T-helper 2 cell (primary cell): ENCODE data around the gene NFIL3.
"Not testable (repeated sequence)": the region's sequence is repeated elsewhere in the genome, so short reads cannot be mapped to it uniquely, and the experiment has no call there.

Source experiments
- DNase-seq, 5 experiments: peaks; one replicate each; pipeline versions ENCODE4 v3.0.0 to v3.0.0-alpha.2; 2012 to 2022
- total RNA-seq, 2 donors: gene quantifications; one replicate each; lab custom pipeline; 2026; lab: John Stamatoyannopoulos, UW

The NFIL3 gene, protein sequence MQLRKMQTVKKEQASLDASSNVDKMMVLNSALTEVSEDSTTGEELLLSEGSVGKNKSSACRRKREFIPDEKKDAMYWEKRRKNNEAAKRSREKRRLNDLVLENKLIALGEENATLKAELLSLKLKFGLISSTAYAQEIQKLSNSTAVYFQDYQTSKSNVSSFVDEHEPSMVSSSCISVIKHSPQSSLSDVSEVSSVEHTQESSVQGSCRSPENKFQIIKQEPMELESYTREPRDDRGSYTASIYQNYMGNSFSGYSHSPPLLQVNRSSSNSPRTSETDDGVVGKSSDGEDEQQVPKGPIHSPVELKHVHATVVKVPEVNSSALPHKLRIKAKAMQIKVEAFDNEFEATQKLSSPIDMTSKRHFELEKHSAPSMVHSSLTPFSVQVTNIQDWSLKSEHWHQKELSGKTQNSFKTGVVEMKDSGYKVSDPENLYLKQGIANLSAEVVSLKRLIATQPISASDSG
- 15.3 to 15.9 reads per million in 2 donors for total RNA-seq

DNA sequence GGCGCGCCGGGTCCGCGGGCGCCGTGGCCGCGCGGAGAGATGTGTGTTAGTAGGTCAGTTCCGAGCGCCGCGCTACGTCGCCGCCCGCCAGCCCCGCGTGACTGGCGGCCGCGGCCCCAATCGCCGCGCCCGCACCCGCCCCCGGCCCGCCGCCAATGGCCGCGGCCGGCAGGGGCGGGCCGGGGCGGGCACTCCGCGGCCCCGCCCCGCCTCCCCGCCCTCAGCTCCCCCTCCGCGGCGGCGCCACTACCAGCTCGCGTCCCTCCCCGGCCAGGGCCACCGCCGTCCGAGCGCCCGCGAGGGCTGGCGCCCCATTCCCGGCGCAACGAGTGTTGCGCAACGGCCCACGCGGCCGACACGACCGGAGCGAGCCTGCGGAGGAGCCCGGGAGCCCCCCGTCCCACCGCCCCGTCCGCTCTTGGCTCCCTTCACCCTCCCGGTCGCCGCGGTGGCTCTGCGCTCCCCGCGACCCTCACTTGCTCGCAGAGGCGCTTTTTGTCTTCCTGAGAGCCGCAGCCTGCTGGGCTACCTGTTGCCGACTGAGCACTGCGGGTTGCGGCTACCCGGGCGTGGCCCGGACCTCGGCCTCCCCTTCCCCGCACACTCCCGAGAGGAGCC lies at the start of gene NFIL3:
NFIL3 (minus strand) TSS at position 48 of the 618 bp plus-strand sequence. CDS start 13,098 bp downstream, outside the sequence.
- peak; percentile 41 to 91 (median 52) for DNase-seq

DNA sequence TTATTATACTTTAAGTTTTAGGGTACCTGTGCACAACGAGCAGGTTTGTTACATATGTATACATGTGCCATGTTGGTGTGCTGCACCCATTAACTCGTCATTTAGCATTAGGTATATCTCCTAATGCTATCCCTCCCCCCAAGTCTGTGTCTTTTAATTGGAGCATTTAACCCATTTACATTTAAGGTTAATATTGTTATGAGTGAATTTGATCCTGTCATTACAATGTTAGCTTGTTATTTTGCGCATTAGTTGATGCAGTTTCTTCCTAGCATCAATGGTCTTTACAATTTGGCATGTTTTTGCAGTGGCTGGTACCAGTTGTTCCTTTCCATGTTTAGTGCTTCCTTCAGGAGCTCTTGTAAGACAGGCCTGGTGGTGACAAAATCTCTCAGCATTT lies 47.9 kb upstream of the NFIL3 start:
- not testable (repeated sequence) for DNase-seq

- DNase-seq: no peak
Observed at GRCh38 chr9:91465420-91465819, 41.8 kb upstream of the NFIL3 start.

- DNase-seq: no peak
Observed at GRCh38 chr9:91458906-91459305, 35.3 kb upstream of the NFIL3 start.

DNA sequence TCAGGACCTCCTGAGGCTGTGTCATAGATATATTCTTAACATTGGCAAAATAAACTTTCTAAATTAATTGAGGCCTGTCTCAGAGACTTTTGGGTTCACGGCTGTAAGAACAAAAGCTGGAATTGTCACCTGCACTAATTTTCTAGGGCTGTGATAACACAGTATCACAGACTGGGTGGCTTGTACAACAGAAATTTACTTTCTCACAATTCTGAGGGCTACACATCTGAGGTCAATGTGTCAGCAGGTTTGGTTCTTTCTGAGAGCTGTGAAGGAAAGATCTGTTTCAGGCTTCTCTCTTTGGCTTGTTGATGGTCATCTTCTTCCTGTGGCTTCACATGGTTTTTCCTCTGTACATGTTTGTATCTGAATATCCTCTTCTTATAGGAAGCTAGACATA lies 29.2 kb upstream of the NFIL3 start:
- no peak for DNase-seq

GRCh38 chr9:91451431-91452270 lies 28.0 kb upstream of the NFIL3 start:
- no peak for DNase-seq

DNA sequence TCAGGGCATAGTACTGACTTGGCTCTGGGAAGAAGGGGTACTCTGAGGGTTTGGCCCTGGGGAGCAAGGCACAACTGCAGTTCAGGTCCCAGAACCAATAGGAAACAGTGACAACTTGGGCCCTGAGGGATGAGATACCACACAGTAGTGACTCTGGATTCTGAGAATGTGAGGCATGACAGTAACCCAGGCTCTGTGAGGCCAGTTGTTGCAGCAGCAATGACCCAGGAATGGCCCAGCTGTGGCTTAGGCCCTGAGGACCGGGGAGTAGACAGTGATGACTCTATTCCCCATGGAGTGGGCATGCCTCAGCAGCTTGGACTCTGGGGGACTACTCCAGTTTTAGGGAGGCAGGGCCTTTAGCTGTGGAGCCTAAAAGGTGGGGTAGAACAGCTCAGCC lies 21.5 kb upstream of the NFIL3 start:
- DNase-seq: no peak

DNA sequence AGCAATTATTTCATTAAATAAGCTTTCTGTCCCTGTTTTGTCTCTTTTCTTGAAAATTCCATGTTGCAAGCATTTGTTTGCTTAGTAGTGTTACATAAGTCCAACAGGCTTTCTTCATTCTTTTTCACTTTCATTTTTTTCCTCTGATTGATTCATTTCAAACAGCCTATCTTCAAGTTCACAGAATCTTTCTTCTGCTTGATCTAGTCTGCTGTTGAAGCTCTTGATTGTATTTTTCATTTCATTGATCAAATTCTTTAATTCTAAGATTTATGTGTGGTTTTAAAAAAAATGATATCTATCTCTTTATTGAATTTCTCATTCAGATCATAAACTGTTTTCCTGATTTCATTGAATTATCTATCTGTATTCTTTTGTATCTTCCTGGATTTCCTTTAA lies 20.4 kb upstream of the NFIL3 start:
- DNase-seq: no peak

- no peak for DNase-seq
Observed at GRCh38 chr9:91443321-91443993, 19.8 kb upstream of the NFIL3 start.

GRCh38 chr9:91436841-91437240 lies 13.2 kb upstream of the NFIL3 start:
- no peak for DNase-seq

DNA sequence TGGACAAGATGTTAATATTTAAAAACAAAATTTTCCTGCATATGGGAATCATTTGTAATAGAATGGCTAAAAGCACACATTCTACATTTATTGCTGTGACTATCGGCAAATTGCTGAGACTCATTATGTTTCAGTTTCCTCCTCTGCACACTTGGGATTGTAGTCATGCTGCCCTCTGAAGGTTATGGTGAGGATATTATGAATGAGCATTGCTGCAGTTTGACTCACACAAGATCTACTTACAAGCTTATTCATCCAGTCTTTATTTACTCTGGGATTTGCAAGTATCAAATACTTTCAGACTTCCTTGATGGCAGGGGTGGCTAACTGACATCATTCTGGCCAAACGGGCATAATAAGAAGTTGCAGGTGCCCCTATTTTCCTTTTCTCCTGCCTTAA lies 9.5 kb upstream of the NFIL3 start:
- peak in 1 of 5 experiments; percentile 83 for DNase-seq

DNA sequence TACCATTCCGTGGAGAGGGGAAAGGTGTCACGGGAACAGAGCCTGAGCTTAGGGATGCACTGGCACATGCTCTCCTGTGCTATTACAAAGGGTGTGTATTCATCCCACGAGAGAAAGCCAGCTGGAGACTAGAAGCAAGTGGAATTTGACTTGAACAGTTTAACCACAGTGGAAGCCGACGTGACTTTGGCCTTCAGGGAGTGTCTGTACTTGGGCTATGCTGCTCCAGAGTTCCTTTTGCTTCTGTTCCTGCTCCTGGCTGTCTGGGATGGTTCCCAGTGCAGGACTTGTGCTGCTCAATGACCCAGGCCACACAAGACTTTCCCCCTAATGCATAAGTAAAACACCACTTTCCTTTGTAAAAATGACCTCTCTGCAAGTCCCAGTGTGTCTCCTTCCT lies 7.9 kb upstream of the NFIL3 start:
- DNase-seq: no peak

DNA sequence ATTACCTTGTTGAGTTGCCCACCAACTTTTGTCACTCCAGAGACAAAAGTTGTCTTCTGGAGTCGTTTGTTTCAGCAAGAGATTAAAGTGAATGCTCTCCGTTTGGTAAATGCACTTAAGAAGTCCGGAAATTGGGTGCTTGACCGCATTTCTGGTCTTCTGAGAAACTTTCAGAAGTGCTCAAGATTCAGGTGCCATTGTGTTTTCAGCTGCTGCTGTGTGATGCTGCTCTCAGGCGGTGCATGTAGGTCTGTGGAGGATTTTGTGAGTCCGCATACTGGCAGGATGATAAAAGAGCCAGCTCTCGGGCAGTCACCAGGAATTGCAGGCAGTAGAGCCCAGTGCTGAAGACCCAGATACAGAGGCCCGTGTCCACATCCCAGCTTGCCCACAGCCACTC lies 5.9 kb upstream of the NFIL3 start:
- peak in 1 of 5 experiments; percentile 64 for DNase-seq

DNA sequence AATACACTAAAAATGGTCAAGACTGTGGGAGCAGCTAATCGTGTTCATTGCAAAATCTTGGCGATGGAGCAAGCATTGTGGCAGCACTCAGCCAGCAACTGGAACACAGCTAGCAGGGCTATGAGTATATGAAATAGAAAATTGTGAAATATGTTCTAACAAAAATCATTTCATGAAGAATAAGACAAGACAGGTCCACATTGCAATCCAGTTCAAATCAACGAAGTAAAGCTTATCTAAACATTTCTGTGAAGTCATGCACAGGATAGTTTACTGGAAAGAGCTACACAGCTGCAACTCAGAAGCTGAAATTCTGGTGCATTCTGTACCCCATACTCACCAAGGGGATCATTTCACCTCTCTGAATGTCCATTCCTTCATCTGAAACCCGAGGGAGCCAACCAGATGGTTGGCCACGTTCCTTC lies 5.3 kb upstream of the NFIL3 start:
- no peak for DNase-seq

DNA sequence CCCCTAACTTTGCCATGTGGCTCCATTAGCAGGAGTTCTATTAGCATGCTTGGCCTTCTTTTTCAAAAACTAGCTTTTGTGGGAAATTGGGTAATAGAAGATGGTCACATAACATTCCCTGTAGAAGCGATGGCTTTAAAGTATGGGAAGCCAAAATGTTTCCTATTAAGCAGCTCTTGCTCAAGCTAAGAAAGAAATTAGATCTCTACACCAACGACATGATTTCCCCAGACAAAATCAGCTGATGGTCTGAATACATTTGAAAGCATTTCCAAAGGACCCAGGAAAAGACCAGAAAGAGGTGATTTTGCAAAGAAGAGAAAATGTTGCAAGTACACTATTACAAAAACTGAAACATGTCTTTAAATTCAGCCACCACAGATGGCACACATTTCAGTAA lies 4.8 kb upstream of the NFIL3 start:
- no peak for DNase-seq

- DNase-seq: no peak
Observed at GRCh38 chr9:91427873-91428272, 4.2 kb upstream of the NFIL3 start.

DNA sequence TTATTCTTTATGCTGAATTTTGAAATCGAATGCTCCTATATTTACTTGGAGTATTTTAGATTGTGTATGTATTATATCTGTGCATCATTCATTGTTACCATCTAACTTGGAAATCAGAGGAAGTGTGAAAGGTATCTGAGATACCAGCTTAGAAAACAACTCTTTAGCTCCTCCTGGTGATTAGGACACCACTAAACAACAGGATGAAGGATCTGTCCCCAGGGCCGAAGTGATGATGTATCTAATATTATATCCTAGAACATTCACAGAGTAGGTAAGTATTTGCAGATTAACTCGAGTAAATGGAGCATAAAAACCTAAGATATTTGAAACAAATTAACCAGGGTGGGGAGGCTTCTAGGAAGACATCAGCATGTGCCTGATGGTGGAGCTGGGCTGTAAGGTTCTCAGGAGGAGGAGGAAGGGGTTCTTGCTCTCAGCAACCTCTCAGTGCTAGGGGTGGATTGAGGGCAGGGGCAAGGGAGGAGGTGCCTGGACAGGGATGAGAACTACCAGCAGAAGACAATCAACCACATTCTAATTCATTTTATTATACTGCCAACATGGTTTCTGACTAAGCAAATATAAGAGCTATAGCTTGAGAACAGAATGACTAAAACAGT lies 2.6 kb upstream of the NFIL3 start:
- DNase-seq: peak in 2 of 5 experiments; percentile 18 to 74

GRCh38 chr9:91425271-91425670 lies 1.6 kb upstream of the NFIL3 start:
- peak in 1 of 5 experiments; percentile 80 for DNase-seq

DNA sequence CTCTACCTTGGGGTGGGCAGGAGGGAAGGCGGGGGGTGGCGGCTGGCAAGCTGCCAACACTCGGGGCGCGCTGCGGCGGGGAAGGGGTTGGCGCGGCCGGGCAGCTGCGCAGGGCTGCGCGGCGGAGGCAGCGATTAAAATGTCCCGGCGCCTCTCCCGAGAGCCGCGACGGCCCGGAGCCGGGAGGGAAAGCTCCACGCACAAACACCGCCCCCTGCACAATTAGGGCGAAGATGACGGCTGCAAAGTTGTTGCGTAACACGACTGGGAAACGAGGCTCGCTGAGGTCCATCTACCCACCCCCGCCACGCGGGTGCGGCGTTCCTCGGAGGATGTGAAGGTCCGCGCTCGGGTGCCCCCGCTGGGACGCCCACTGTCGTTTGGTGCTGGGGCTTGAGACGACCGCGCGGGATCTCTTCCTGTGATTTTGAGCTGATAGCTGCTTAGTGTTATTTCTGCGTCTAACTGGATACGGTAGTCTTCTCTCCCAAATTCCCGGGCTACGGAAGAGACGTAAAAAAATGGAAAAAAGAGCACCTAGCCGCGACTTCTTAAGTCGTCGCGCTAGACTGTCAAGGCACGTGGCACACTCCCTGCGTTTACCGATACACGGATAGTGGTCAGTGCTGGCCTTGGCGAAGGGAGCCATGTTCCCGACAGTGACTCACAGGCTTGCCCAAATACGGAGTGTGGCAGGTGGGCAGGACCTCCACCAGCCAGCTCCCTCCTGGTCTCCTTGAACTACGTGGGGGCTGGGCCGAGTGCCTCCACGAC lies 958 bp upstream of the NFIL3 start:
- DNase-seq: peak in 4 of 5 experiments; percentile 23 to 85 (median 60)

GRCh38 chr9:91422758-91423711 lies 597 bp downstream of the NFIL3 start:
- DNase-seq: peak; percentile 24 to 85 (median 46)
